ENCODE results near the gene DUSP18.

- TF ChIP-seq POLR2AphosphoS5 (IDR thresholded peaks at IDR 0.05; ENCODE audit: low read depth, low read length) (no peak), POLR2A (IDR thresholded peaks at IDR 0.05; ENCODE audit: low read depth, low read length) (no peak)
These were observed 24.4 kb downstream of the DUSP18 start for GRCh38 chr22:30643055-30643875.
